ENCODE measurements around the gene GADD45B. TPM values are rescaled to one million over a fixed set of nuclear protein-coding genes. Genes with fewer than 3 reads are reported as not detected.

Gene GADD45B
- total and polyA plus RNA-seq, 8 donors: 7.5 to 73.5 (median 14.4) TPM

- DNase-seq (no peak), ATAC-seq (no peak)
- no peak for TF ChIP-seq CTCF (IDR thresholded peaks at IDR 0.05)
- intact Hi-C loops (cut with DNase I): no loop called here
- no peak overlapping the region for H3K27ac ChIP-seq
- peaks cover 0 to 18% of the 10 kb centered on the region in 2 donors for H3K4me1 ChIP-seq
- H3K36me3 ChIP-seq: peaks cover 0 to 14% of the 10 kb centered on the region in 2 donors
- no peak overlapping the region for H3K4me3 ChIP-seq
- no peaks in the 10 kb centered on the region for H3K27me3 ChIP-seq
- H3K9me3 ChIP-seq: no peaks in the 10 kb centered on the region
These were observed 24.2 kb upstream of the GADD45B start for GRCh38 chr19:2451741-2452140.

DNA sequence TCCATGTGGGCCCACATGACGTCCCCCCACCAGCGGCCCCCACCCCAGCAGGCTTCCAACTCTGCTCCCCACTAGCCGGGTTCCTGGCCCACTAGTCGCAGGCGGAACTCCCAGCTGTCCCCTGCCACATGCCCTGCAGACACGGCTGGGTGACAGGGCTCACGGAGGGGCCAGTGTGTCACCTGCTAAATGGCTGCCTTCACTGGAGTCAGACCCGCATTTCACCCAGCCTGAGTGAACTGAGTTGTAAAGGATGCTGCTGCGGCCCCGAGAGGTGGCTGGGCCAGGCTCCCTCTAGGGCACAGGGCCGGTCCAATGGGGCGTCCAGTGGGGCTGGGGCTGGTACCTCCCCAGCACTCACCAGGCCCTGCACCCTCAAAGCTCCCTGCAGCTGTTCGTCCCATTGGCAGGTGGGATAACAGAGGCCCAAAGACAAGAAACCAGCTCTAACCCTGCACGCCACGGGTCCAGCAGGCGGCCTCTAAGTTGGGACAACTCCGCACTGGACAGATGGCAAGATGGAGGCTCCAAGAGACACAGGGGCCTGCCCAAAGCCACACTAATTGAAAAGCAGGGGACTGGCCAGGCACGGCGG is 22.4 kb upstream of the GADD45B start:
- peaks cover 0 to 25% of the 10 kb centered on the region in 2 donors for H3K4me1 ChIP-seq
- ATAC-seq: no peak
- peaks cover 0 to 14% of the 10 kb centered on the region in 2 donors for H3K36me3 ChIP-seq
- no peaks in the 10 kb centered on the region for H3K27me3 ChIP-seq
- DNase-seq: no peak
- no peak overlapping the region for H3K27ac ChIP-seq
- no peak for TF ChIP-seq CTCF (IDR thresholded peaks at IDR 0.05)
- no peaks in the 10 kb centered on the region for H3K9me3 ChIP-seq
- intact Hi-C loops (cut with DNase I): no loop called here
- H3K4me3 ChIP-seq: no peak overlapping the region

DNA sequence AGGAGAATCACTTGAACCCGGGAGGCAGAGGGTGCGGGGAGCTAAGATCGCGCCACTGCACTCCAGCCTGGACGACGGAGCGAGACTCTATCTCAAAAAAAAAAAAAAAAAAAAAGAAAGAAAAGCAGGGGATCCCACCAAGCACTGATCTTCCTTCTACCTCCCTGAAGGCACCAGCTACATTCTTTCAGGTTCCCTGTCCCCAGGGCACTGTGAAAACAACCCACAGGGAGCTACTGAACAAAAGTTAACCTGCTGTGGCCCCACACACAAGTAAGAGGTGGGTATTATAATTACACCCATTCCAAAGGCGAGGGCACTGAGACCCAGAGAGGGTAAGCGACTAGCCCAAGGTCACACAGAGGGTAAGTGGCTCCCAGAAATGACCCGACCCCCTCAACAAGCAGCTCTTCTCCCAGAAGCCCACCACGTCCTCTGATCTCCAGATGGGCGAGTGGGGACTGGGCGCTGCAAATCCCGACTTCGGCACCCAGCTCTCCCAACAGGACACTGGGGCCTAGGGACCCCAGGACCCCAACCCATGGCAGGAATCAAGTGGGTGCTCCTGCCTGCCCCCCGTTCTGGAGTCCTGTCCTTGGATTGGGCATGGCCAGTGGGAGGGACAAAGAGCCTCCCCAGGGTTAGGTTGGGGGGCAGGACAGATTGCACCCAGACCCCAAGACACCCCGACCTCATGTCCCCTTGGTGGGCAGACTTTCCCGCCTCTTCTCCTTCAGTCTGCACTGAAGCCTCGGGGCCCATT is 21.5 kb upstream of the GADD45B start:
- Histone ChIP-seq H3K27ac (no peak overlapping the region), H3K36me3 (peaks cover 0 to 14% of the 10 kb centered on the region in 2 donors), H3K4me3 (no peak overlapping the region), H3K4me1 (peaks cover 0 to 25% of the 10 kb centered on the region in 2 donors), H3K9me3 (no peaks in the 10 kb centered on the region), H3K27me3 (no peaks in the 10 kb centered on the region)
- ATAC-seq: no peak
- DNase-seq: no peak
- intact Hi-C loops (cut with DNase I): no loop called here
- TF ChIP-seq CTCF (IDR thresholded peaks at IDR 0.05): no peak

GRCh38 chr19:2454962-2455850 is 20.7 kb upstream of the GADD45B start:
- Histone ChIP-seq H3K9me3 (no peaks in the 10 kb centered on the region), H3K36me3 (peaks cover 0 to 14% of the 10 kb centered on the region in 2 donors), H3K4me3 (peak overlapping the region; percentile 78 to 92), H3K27me3 (no peaks in the 10 kb centered on the region), H3K27ac (peak overlapping the region in 1 of 2 donors; percentile 63), H3K4me1 (peaks cover 0 to 25% of the 10 kb centered on the region in 2 donors)
- ATAC-seq (no peak), DNase-seq (no peak)
- intact Hi-C loops (cut with DNase I): no loop called here
- TF ChIP-seq CTCF (IDR thresholded peaks at IDR 0.05): no peak

All from left lung (tissue), 10 donors.